Activated CD8-positive, alpha-beta memory T cell treated with anti-CD3 and anti-CD28 coated beads, Interleukin-2, amount 50 U/mL, for 24 hours (primary cell): ENCODE data around the gene HPSE.
A peak's percentile ranks its signal among the peaks of the same experiment; 100 is the strongest.
"Not testable (repeated sequence)": the region's sequence is repeated elsewhere in the genome, so short reads cannot be mapped to it uniquely, and the experiment has no call there.

Experiments used
- DNase-seq: peaks from one replicate; pipeline ENCODE4 v3.0.0-alpha.2; 2020; ENCODE audit errors: extremely low read depth

Gene HPSE

GRCh38 chr4:83331956-83332355 is 2.7 kb downstream of the HPSE start:
- no peak for DNase-seq

- no peak for DNase-seq
These were observed 5.0 kb downstream of the HPSE start for GRCh38 chr4:83329521-83330110.

- no peak for DNase-seq
These were observed 6.0 kb downstream of the HPSE start for GRCh38 chr4:83328521-83329187.

- no peak for DNase-seq
These were observed 8.1 kb downstream of the HPSE start for GRCh38 chr4:83326546-83326945.

- not testable (repeated sequence) for DNase-seq
These were observed 9.3 kb downstream of the HPSE start for GRCh38 chr4:83325306-83325705.

GRCh38 chr4:83323136-83323535 is 11.5 kb downstream of the HPSE start:
- no peak for DNase-seq

DNA sequence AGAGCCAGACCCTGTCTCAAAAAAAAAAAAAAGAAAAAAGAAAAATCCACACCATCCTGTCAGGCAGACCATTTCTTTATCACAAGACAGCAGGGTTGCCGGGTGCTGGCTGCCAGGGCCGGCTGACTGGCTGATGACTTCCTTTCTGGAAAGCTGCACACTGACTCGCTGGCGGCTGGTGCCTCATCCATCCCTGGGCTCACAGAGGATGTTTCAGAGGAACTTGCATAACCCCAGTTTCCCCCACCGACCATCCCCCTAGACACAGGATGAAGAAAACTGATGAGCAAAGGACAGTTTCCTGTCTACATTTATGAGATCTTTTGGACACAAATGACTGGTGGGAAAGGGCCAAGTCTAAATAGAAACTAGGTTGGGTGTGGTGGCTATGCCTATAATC is 14.1 kb downstream of the HPSE start:
- no peak for DNase-seq

DNA sequence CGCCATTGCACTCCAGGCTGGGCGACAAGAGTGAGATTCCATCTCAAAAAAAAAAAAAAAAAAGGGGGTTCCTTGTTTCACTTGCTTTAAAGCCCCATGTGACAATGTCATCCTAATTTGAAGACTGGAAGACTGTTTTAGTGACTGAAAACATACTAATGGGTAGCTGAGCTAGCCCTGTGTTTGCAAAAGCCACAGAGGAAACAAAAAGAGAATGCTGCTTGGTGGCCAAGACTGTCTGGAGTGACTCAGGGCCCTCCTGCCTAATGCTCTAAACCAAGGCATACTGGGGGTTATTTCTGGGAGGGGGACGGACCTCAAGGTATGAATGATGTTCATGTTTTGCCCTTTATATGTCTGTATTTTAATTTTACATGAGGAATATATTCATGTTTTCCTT is 16.0 kb downstream of the HPSE start:
- no peak for DNase-seq

- DNase-seq, result no peak
These were observed 17.0 kb downstream of the HPSE start for GRCh38 chr4:83317671-83318070.

DNA sequence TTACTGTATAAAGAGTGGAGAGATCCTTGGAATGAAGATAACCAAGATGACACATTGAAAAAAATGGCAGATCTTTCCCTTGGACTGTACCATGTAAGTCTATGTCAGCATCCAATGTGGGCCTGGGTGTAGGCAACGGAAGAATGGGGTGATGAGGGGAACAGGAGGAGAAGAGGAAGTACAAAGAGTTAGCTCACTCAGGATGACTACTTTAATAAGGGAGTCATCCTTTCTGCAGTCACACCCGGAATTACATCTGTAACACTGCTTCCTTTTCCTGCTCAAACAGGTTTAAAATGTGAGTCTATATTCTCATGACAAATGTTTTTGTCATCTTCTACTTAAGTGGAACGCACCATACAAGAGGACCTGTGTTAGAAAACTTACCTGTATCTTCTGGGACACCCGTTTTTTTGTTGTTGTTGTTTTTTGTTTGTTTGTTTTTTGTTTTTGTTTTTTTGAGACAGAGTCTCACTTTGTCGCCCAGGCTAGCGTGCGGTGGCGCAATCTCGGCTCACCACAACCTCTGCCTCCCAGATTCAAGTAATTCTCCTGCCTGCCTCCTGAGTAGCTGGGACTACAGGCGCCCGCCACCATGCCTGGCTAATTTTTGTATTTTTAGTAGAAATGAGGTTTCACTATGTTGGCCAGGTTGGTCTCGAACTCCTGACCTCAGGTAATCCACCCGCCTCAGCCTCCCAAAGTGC is 18.0 kb downstream of the HPSE start:
- DNase-seq, result no peak

GRCh38 chr4:83315341-83315870 is 19.2 kb downstream of the HPSE start:
- no peak for DNase-seq

- no peak for DNase-seq
These were observed 26.0 kb downstream of the HPSE start for GRCh38 chr4:83308672-83309071.

- DNase-seq, result no peak
These were observed 26.7 kb downstream of the HPSE start for GRCh38 chr4:83307920-83308319.

DNA sequence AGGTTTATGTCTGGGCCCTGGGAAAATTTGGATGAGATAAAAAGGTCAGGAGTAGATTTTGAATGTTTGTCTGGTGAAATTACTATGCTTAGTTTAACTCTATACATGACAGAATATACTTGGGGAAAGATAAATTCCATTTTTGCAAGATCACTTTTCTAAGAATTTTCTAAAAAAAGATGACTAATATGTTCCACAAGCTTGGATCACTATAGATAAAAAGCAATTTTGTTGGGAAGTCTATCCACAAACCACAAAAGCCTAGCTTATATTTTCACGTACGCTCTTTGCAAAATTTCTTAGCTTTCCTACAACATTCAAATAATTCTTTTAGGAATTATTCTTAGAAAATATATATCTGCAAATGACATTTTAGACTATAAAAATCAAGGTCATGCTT is 29.5 kb downstream of the HPSE start:
- DNase-seq, result no peak

- no peak for DNase-seq
These were observed 36.9 kb downstream of the HPSE start for GRCh38 chr4:83297548-83298260.

- no peak for DNase-seq
These were observed 41.2 kb downstream of the HPSE start for GRCh38 chr4:83293305-83294046.

GRCh38 chr4:83290059-83290774 is 44.4 kb downstream of the HPSE start:
- not testable (repeated sequence) for DNase-seq

GRCh38 chr4:83288381-83288780 is 46.3 kb downstream of the HPSE start:
- DNase-seq, result not testable (repeated sequence)

DNA sequence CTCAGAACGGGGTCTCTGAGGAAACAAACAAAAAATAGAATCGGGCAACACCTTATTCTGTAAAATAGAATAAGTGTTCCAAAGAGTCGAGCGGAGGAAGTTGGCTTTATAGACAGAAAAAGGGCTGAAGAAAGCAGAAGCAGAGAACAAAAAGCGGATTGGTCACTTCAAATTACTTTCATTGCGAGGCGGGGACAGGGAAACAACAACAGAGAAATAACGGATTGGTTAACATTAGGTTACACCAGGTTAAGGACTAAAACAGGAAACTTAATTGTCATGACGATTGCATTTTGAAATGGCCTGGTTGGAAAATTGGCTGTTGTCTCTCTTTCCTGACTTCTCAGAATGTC is 49.6 kb downstream of the HPSE start:
- DNase-seq, result no peak

- DNase-seq, result peak; percentile 85
These were observed 50.2 kb downstream of the HPSE start, which contains the start of gene COQ2 for GRCh38 chr4:83284193-83285054. Gene COQ2, minus strand, starts transcription at chr4:83284798. Its CDS starts 34 bp downstream, at chr4:83284764.
